ENCODE measurements around the gene WDFY4. TPM values are rescaled to one million over a fixed set of nuclear protein-coding genes. Genes with fewer than 3 reads are reported as not detected.
A peak's percentile ranks its signal among the peaks of the same experiment; 100 is the strongest.

Gene WDFY4
- total RNA-seq, 1 donor from 2014 or later, result 4.3 TPM

- Mint-ChIP-seq H3K36me3 (no peaks in the 10 kb centered on the region), H3K4me3 (no peak overlapping the region), H3K4me1 (no peaks in the 10 kb centered on the region), H3K9me3 (peaks cover 3% of the 10 kb centered on the region), H3K27me3 (ENCODE audit: low read depth) (peaks cover 41% of the 10 kb centered on the region), H3K27ac (no peak overlapping the region)
- DNase-seq (ENCODE audit: low spot score in 2 of 2, unreplicated experiment in 2 of 2), result no peak
- TF ChIP-seq CTCF (IDR thresholded peaks at IDR 0.05; ENCODE audit: unreplicated experiment), result no peak
Observed at GRCh38 chr10:49023071-49023470, 338.4 kb downstream of the WDFY4 start.

- H3K4me1 Mint-ChIP-seq, result peaks cover 4% of the 10 kb centered on the region
- H3K36me3 Mint-ChIP-seq, result no peaks in the 10 kb centered on the region
- H3K9me3 Mint-ChIP-seq, result peaks cover 3% of the 10 kb centered on the region
- DNase-seq (ENCODE audit: low spot score in 2 of 2, unreplicated experiment in 2 of 2), result no peak
- H3K27ac Mint-ChIP-seq, result peak overlapping the region; percentile 57
- TF ChIP-seq CTCF (IDR thresholded peaks at IDR 0.05; ENCODE audit: unreplicated experiment), result no peak
- peaks cover 39% of the 10 kb centered on the region for H3K27me3 Mint-ChIP-seq (ENCODE audit: low read depth)
- no peak overlapping the region for H3K4me3 Mint-ChIP-seq
Observed at GRCh38 chr10:49023752-49024151, 339.1 kb downstream of the WDFY4 start.

DNA sequence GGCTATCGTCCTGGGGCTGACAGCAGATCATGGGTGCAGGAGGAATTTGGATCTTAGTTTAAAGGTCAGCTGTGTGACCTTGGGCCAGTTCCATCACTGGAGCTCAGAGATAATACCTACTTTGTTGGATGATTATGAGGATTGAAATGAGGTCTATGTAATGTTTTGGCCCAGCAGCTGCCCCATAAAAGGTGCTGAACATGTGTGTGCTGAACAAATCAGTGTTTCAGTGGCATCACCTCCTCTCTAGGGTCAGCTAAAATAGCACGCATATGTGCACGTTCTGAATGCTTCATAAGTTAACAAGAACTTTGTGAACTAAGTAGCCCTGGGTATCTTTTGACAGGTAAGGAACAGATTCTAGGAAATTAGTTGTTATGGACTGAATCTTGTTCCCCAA, 339.8 kb downstream of the WDFY4 start:
- DNase-seq (ENCODE audit: low spot score in 2 of 2, unreplicated experiment in 2 of 2), result no peak

DNA sequence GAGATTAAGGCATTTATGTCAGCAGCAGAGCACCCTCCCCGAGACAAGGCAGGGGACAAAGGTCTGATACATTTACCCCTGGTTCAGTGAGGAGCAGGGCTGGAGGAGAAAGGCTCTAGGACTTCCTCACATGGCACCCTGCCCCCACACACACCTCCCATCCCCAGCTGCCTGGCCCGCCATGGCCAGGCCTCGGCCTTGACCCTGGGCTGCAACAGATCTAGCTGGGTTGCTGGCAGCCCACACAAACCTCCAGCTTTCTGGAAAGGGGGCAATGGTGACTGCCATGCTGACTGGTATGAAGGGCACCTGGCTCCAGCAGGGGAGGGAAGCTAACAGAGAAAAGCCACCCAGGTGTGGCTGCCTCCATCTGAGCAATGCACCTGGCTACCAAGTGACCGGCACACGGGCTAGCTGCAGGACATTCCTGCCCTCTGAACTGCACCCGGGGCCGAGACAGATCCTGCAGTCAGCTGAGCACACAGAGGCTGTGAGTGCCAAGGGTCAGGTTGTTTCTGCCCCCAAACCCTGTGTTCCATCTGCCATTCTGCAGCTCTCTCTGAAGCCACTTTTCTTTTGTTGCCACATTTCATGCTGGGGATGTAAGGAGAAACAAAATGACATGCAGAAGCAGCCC, 340.8 kb downstream of the WDFY4 start:
- Mint-ChIP-seq H3K4me3 (no peak overlapping the region), H3K27ac (no peak overlapping the region), H3K9me3 (peaks cover 1% of the 10 kb centered on the region), H3K36me3 (no peaks in the 10 kb centered on the region), H3K27me3 (ENCODE audit: low read depth) (peaks cover 26% of the 10 kb centered on the region), H3K4me1 (peaks cover 6% of the 10 kb centered on the region)
- DNase-seq (ENCODE audit: low spot score in 2 of 2, unreplicated experiment in 2 of 2), result no peak
- no peak for TF ChIP-seq CTCF (IDR thresholded peaks at IDR 0.05; ENCODE audit: unreplicated experiment)

More for the DNA sequence above, 339.8 kb downstream of the WDFY4 start:
- Mint-ChIP-seq H3K36me3 (no peaks in the 10 kb centered on the region), H3K9me3 (peaks cover 3% of the 10 kb centered on the region), H3K4me1 (peaks cover 6% of the 10 kb centered on the region), H3K4me3 (no peak overlapping the region), H3K27me3 (ENCODE audit: low read depth) (peaks cover 33% of the 10 kb centered on the region), H3K27ac (no peak overlapping the region)
- TF ChIP-seq CTCF (IDR thresholded peaks at IDR 0.05; ENCODE audit: unreplicated experiment), result no peak

- H3K4me3 Mint-ChIP-seq, result no peak overlapping the region
- H3K4me1 Mint-ChIP-seq, result peaks cover 6% of the 10 kb centered on the region
- H3K36me3 Mint-ChIP-seq, result no peaks in the 10 kb centered on the region
- peaks cover 19% of the 10 kb centered on the region for H3K27me3 Mint-ChIP-seq (ENCODE audit: low read depth)
- H3K27ac Mint-ChIP-seq, result no peak overlapping the region
- H3K9me3 Mint-ChIP-seq, result no peaks in the 10 kb centered on the region
- DNase-seq (ENCODE audit: low spot score in 2 of 2, unreplicated experiment in 2 of 2), result no peak
- TF ChIP-seq CTCF (IDR thresholded peaks at IDR 0.05; ENCODE audit: unreplicated experiment), result no peak
Observed at GRCh38 chr10:49028639-49029038, 344.0 kb downstream of the WDFY4 start.

All from mesothelial cell of epicardium (in vitro differentiated cells).